Body of pancreas (tissue), 4 donors: ENCODE measurements around the gene IFNG-AS1. TPM values are rescaled to one million over a fixed set of nuclear protein-coding genes. Genes with fewer than 3 reads are reported as not detected.

ENCODE experiments used
- ATAC-seq: fragments of 150-250 bp; one replicate; pipeline ENCODE4 v1.9.1; 2016
- DNase-seq, 4 donors: peaks; one replicate each; pipeline ENCODE4 v3.0.0-alpha.2; 2019
- H3K27ac ChIP-seq, 4 donors: fragments of 200-600 bp; sonication (generic); 1 replicate in 3 of 4; 2 replicates in 1 of 4; pipeline versions ENCODE4 v1.5.1 to v1.6.1; 2016 to 2019; ENCODE audit warnings: mild to moderate bottlenecking in 1 of 4, mixed read lengths in 1 of 4, moderate library complexity in 1 of 4
- H3K27me3 ChIP-seq, 2 donors: fragments of 200-600 bp; sonication (generic); one replicate each; pipeline ENCODE4 v1.6.0; 2016; ENCODE audit warnings: mild to moderate bottlenecking in 1 of 2
- H3K36me3 ChIP-seq, 2 donors: fragments of 200-600 bp; sonication (generic); replicated peaks in 1 of 2; 2 replicates each; pipeline ENCODE4 v1.5.1; 2016; ENCODE audit warnings: low read depth in 2 of 2; ENCODE audit not compliant: insufficient read depth in 1 of 2
- H3K4me1 ChIP-seq: fragments of 200-600 bp; sonication (generic); one replicate; pipeline ENCODE4 v1.6.0; 2016
- H3K4me3 ChIP-seq, 2 donors: fragments of 200-600 bp; sonication (generic); 1 replicate in 1 of 2; 2 replicates in 1 of 2; pipeline ENCODE4 v1.5.1; 2016 to 2019
- H3K9me3 ChIP-seq, 3 donors: fragments of 200-600 bp; sonication (generic); 1 replicate in 2 of 3; 2 replicates in 1 of 3; pipeline ENCODE4 v1.5.1; 2016
- CTCF ChIP-seq, 7 experiments: fragments of 450-650 bp in 4 of 7; fragments of 200-600 bp in 3 of 7; sonication (generic) in 3 of 7; IDR thresholded peaks; one replicate each; pipeline ENCODE4 v1.5.1; 2016 to 2019; ENCODE audit warnings: antibody characterized with exemption in 7 of 7
- POLR2A ChIP-seq, 3 donors: fragments of 450-650 bp; IDR thresholded peaks; one replicate each; pipeline ENCODE4 v1.6.1; 2016; ENCODE audit warnings: antibody characterized with exemption in 3 of 3, mild to moderate bottlenecking in 2 of 3
- whole genome bisulfite sequencing, 2 donors: methylation state at CpG; one replicate each; pipeline ENCODE4 v1.1.5; 2017; 5-methylcytosine and 5-hydroxymethylcytosine counted together
- intact Hi-C: fragments of 100-400 bp; cut with DNase I; formaldehyde crosslinking; loops from one replicate; pipeline ENCODE4 v1.15.1; 2023
- total RNA-seq, 2 donors: library from RNA; depleted of rRNA; stranded (reverse); fragments of >200 nt; gene quantifications; one replicate each; pipeline ENCODE4 v1.1.0, GENCODE V29; 2016

IFNG-AS1 gene
- total RNA-seq, 2 donors from 2014 or later, result not detected

GRCh38 chr12:68007466-68007865 lies 18.2 kb downstream of the IFNG-AS1 start:
- no peak for TF ChIP-seq POLR2A (IDR thresholded peaks at IDR 0.05)
- no peak for TF ChIP-seq CTCF (IDR thresholded peaks at IDR 0.05)
- DNase-seq (no peak), ATAC-seq (no peak)
- H3K36me3 ChIP-seq, result no peaks in the 10 kb centered on the region
- H3K27me3 ChIP-seq, result no peaks in the 10 kb centered on the region
- no peak overlapping the region for H3K27ac ChIP-seq
- intact Hi-C loops, result no loop called here
- H3K4me3 ChIP-seq, result no peak overlapping the region
- H3K4me1 ChIP-seq, result no peaks in the 10 kb centered on the region
- H3K9me3 ChIP-seq, result no peaks in the 10 kb centered on the region

- intact Hi-C loops, result no loop called here
- TF ChIP-seq POLR2A (IDR thresholded peaks at IDR 0.05) (no peak), CTCF (IDR thresholded peaks at IDR 0.05) (no peak)
- DNase-seq (no peak), ATAC-seq (no peak)
- Histone ChIP-seq H3K36me3 (no peaks in the 10 kb centered on the region), H3K4me3 (no peak overlapping the region), H3K9me3 (no peaks in the 10 kb centered on the region), H3K27ac (no peak overlapping the region), H3K27me3 (no peaks in the 10 kb centered on the region), H3K4me1 (no peaks in the 10 kb centered on the region)
- WGBS, 2 donors, result 78 to 80% methylated on average over 4 to 6 of the region's 6 CpGs
These were observed 22.1 kb downstream of the IFNG-AS1 start for GRCh38 chr12:68011206-68011881.

- Histone ChIP-seq H3K27ac (no peak overlapping the region), H3K4me1 (no peaks in the 10 kb centered on the region), H3K36me3 (no peaks in the 10 kb centered on the region), H3K9me3 (no peaks in the 10 kb centered on the region), H3K4me3 (no peak overlapping the region), H3K27me3 (no peaks in the 10 kb centered on the region)
- intact Hi-C loops, result no loop called here
- ATAC-seq (no peak), DNase-seq (no peak)
- 79 to 93% methylated on average over 2 of the region's 2 CpGs for WGBS, 2 donors
- TF ChIP-seq CTCF (IDR thresholded peaks at IDR 0.05), result no peak
These were observed 22.6 kb downstream of the IFNG-AS1 start for GRCh38 chr12:68011882-68012207.

- no peak for ATAC-seq
- intact Hi-C loops, result no loop called here
- Histone ChIP-seq H3K4me3 (no peak overlapping the region), H3K27me3 (no peaks in the 10 kb centered on the region), H3K36me3 (no peaks in the 10 kb centered on the region), H3K27ac (no peak overlapping the region), H3K4me1 (no peaks in the 10 kb centered on the region), H3K9me3 (no peaks in the 10 kb centered on the region)
- TF ChIP-seq CTCF (IDR thresholded peaks at IDR 0.05), result no peak
- no peak for TF ChIP-seq POLR2A (IDR thresholded peaks at IDR 0.05)
- 79 to 91% methylated on average over 2 of the region's 2 CpGs for WGBS, 2 donors
- DNase-seq, result no peak
These were observed 23.5 kb downstream of the IFNG-AS1 start for GRCh38 chr12:68012712-68013111.

GRCh38 chr12:68013181-68013580 lies 23.9 kb downstream of the IFNG-AS1 start:
- Histone ChIP-seq H3K4me3 (no peak overlapping the region), H3K27ac (no peak overlapping the region), H3K4me1 (no peaks in the 10 kb centered on the region), H3K36me3 (no peaks in the 10 kb centered on the region), H3K27me3 (no peaks in the 10 kb centered on the region), H3K9me3 (no peaks in the 10 kb centered on the region)
- intact Hi-C loops, result no loop called here
- WGBS, 2 donors, result 39 to 53% methylated on average over 1 of the region's 1 CpG
- TF ChIP-seq CTCF (IDR thresholded peaks at IDR 0.05), result no peak
- TF ChIP-seq POLR2A (IDR thresholded peaks at IDR 0.05), result no peak
- ATAC-seq (no peak), DNase-seq (no peak)
